Testis (tissue), 2 donors: ENCODE results near the gene CNKSR2.

ENCODE experiments used
- POLR2A ChIP-seq: fragments of 450-650 bp; IDR thresholded peaks from one replicate; pipeline ENCODE4 v1.6.1; 2017; ENCODE audit warnings: antibody characterized with exemption, mild to moderate bottlenecking, moderate library complexity
- TF ChIP-seq, protein P1 (sequence below), 3 experiments: fragments of 450-650 bp in 2 of 3; fragments of 200-600 bp in 1 of 3; sonication (generic) in 1 of 3; IDR thresholded peaks; one replicate each; pipeline ENCODE4 v1.5.1; 2016 to 2019; ENCODE audit warnings: antibody characterized with exemption in 3 of 3, mild to moderate bottlenecking in 2 of 3, moderate library complexity in 1 of 3

DNA sequence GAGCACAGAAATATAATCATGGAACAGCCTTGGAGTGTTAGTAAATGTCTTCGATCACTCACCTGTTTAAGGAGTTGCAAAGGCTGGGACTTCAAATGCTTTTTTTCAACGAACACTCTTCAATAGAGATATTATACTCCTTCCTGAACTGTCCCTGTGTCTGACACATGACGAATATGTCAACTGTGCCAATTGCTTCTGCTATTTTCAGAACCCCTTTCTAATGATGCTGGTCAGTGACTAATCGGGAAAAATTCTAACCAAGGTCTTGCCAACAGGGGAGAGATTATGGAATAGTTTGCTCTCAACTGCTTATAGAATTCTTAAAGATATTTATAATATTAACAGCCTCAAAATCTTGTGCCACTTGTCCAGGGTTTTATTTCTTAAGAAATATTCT, 292.5 kb downstream of the CNKSR2 start:
- TF ChIP-seq, protein P1, sequence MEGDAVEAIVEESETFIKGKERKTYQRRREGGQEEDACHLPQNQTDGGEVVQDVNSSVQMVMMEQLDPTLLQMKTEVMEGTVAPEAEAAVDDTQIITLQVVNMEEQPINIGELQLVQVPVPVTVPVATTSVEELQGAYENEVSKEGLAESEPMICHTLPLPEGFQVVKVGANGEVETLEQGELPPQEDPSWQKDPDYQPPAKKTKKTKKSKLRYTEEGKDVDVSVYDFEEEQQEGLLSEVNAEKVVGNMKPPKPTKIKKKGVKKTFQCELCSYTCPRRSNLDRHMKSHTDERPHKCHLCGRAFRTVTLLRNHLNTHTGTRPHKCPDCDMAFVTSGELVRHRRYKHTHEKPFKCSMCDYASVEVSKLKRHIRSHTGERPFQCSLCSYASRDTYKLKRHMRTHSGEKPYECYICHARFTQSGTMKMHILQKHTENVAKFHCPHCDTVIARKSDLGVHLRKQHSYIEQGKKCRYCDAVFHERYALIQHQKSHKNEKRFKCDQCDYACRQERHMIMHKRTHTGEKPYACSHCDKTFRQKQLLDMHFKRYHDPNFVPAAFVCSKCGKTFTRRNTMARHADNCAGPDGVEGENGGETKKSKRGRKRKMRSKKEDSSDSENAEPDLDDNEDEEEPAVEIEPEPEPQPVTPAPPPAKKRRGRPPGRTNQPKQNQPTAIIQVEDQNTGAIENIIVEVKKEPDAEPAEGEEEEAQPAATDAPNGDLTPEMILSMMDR (IDR thresholded peaks at IDR 0.05) = no peak
- no peak for TF ChIP-seq POLR2A
